A549 (cell line): ENCODE results near the gene ESYT3. TPM values are rescaled to one million over a fixed set of nuclear protein-coding genes. Genes with fewer than 3 reads are reported as not detected.

Experiments used
- ATAC-seq, 2 experiments: fragments of 200-7000 bp in 1 of 2; fragments of >200 bp in 1 of 2; cut with Nextera tagmentation in 1 of 2; cut with Tn5 transposase in 1 of 2; 3 replicates each; pipeline versions ENCODE4 v1.8.0 to v1.9.1; 2018 to 2020; ENCODE audit warnings: mild to moderate bottlenecking in 1 of 2, moderate library complexity in 1 of 2
- CTCF ChIA-PET: fragments of 300-600 bp; sonication (Branson Sonifier 250); formaldehyde crosslinking; extraction: SDS; loops from one replicate; lab custom pipeline; 2021; ENCODE audit warnings: antibody characterized with exemption, inconsistent platforms; lab: Yijun Ruan, JAX
- POLR2A ChIA-PET: fragments of 350-600 bp; formaldehyde crosslinking; extraction: SDS; loops from one replicate; lab custom pipeline; 2021; ENCODE audit warnings: antibody characterized with exemption, inconsistent platforms; lab: Yijun Ruan, JAX
- DNase-seq, 2 experiments: peaks; one replicate each; pipeline versions ENCODE4 v3.0.0 to v3.0.0-alpha.2; 2011 to 2016; ENCODE audit warnings: low read depth in 1 of 2, low spot score in 1 of 2
- FAIRE-seq: peaks from 2 replicates; lab custom pipeline; 2011; peaks lifted over from hg19 to GRCh38; lab: Jason Lieb, UNC
- H3K27ac ChIP-seq, 2 experiments: fragments of >200 bp; sonication (Bioruptor Twin); formaldehyde crosslinking; 3 replicates each; pipeline ENCODE4 v1.5.1; 2016 to 2017
- H3K4me1 ChIP-seq: fragments of >200 bp; sonication (Bioruptor Twin); formaldehyde crosslinking; 3 replicates; pipeline ENCODE4 v1.6.1; 2016
- H3K4me2 ChIP-seq: fragments of >200 bp; sonication (Bioruptor Twin); formaldehyde crosslinking; 3 replicates; pipeline ENCODE4 v1.6.1; 2016
- H3K4me3 ChIP-seq: fragments of >200 bp; sonication (Bioruptor Twin); formaldehyde crosslinking; 3 replicates; pipeline ENCODE4 v1.5.1; 2016
- H3K9me3 ChIP-seq: fragments of >200 bp; sonication (Bioruptor Twin); formaldehyde crosslinking; 3 replicates; pipeline ENCODE4 v1.6.1; 2016
- CBX2 ChIP-seq: fragments of 200-600 bp; sonication (generic); IDR thresholded peaks from 2 replicates; pipeline ENCODE4 v1.6.1; 2016; ENCODE audit warnings: low read depth, mild to moderate bottlenecking, borderline replicate concordance
- CBX8 ChIP-seq: fragments of 200-600 bp; sonication (generic); IDR thresholded peaks from 2 replicates; pipeline ENCODE4 v1.6.1; 2016
- CHD4 ChIP-seq: fragments of 200-600 bp; sonication (generic); IDR thresholded peaks from 2 replicates; pipeline ENCODE4 v1.6.1; 2016; ENCODE audit warnings: antibody characterized with exemption, mild to moderate bottlenecking, borderline replicate concordance
- EHF ChIP-seq: fragments of 250-450 bp; sonication (Bioruptor Pico); IDR thresholded peaks from 2 replicates; pipeline ENCODE4 v1.5.0; 2020; ENCODE audit warnings: mild to moderate bottlenecking
- EHMT2 ChIP-seq: fragments of 200-600 bp; sonication (generic); IDR thresholded peaks from 2 replicates; pipeline ENCODE4 v1.6.1; 2016; ENCODE audit warnings: antibody characterized with exemption, low read depth, mild to moderate bottlenecking, moderate library complexity
- EP300 ChIP-seq, 2 experiments: fragments of >200 bp; sonication (Bioruptor Twin); formaldehyde crosslinking; IDR thresholded peaks; 2 replicates in 1 of 2; 3 replicates in 1 of 2; pipeline ENCODE4 v1.6.1; 2016 to 2017
- FOSB ChIP-seq: fragments of 250-450 bp; sonication (Bioruptor Pico); IDR thresholded peaks from 2 replicates; pipeline ENCODE4 v1.5.0; 2020; ENCODE audit warnings: mild to moderate bottlenecking, moderate library complexity
- FOSL2 ChIP-seq, 2 experiments: fragments of 450-650 bp in 1 of 2; fragments of >200 bp in 1 of 2; sonication (Bioruptor Twin) in 1 of 2; formaldehyde crosslinking; IDR thresholded peaks; 2 replicates each; pipeline versions ENCODE4 v1.5.0 to v1.6.1; 2016 to 2020; ENCODE audit warnings: mild to moderate bottlenecking in 1 of 2, moderate library complexity in 1 of 2
- FOXS1 ChIP-seq: fragments of 250-450 bp; sonication (Bioruptor Pico); IDR thresholded peaks from 2 replicates; pipeline ENCODE4 v1.5.0; 2020; ENCODE audit warnings: mild to moderate bottlenecking, moderate library complexity
- GATA3 ChIP-seq: IDR thresholded peaks from 2 replicates; pipeline ENCODE4 v1.6.1; 2012; ENCODE audit warnings: borderline replicate concordance
- HDAC2 ChIP-seq: fragments of 200-600 bp; sonication (generic); IDR thresholded peaks from 2 replicates; pipeline ENCODE4 v1.6.1; 2016
- HOXB13 ChIP-seq: fragments of 250-450 bp; sonication (Bioruptor Pico); IDR thresholded peaks from 2 replicates; pipeline ENCODE4 v1.5.0; 2020; ENCODE audit warnings: low read depth, mild to moderate bottlenecking, moderate library complexity
- JUNB ChIP-seq: fragments of >200 bp; sonication (Bioruptor Twin); formaldehyde crosslinking; IDR thresholded peaks from 2 replicates; pipeline ENCODE4 v1.6.1; 2016
- MAFK ChIP-seq: fragments of 450-650 bp; IDR thresholded peaks from 2 replicates; pipeline ENCODE4 v1.6.1; 2014; ENCODE audit not compliant: partially characterized antibody
- NR3C1 ChIP-seq: fragments of >200 bp; sonication (Bioruptor Twin); formaldehyde crosslinking; IDR thresholded peaks from 3 replicates; pipeline ENCODE4 v1.6.1; 2017
- PHF8 ChIP-seq: fragments of 200-600 bp; sonication (generic); IDR thresholded peaks from 2 replicates; pipeline ENCODE4 v1.6.1; 2016; ENCODE audit warnings: low read depth, mild to moderate bottlenecking, antibody characterized with exemption, moderate library complexity, borderline replicate concordance
- POLR2A ChIP-seq: IDR thresholded peaks from 2 replicates; pipeline ENCODE4 v1.6.1; 2012; ENCODE audit warnings: mild to moderate bottlenecking, low read length
- RARB ChIP-seq: fragments of 250-450 bp; sonication (Bioruptor Pico); IDR thresholded peaks from 2 replicates; pipeline ENCODE4 v1.8.0; 2021; ENCODE audit warnings: mild to moderate bottlenecking, moderate library complexity
- RCOR1 ChIP-seq: fragments of 150-350 bp; IDR thresholded peaks from 2 replicates; pipeline ENCODE4 v1.6.1; 2014; ENCODE audit warnings: antibody characterized with exemption, low read length, low read depth
- RFX5 ChIP-seq: fragments of 450-650 bp; IDR thresholded peaks from 2 replicates; pipeline ENCODE4 v1.7.1; 2014; ENCODE audit warnings: antibody characterized with exemption, mild to moderate bottlenecking, moderate library complexity
- SMC3 ChIP-seq: fragments of >200 bp; sonication (Bioruptor Twin); formaldehyde crosslinking; IDR thresholded peaks from 3 replicates; pipeline ENCODE4 v1.6.1; 2018; ENCODE audit warnings: inconsistent platforms
- SREBF2 ChIP-seq: fragments of 450-650 bp; IDR thresholded peaks from 2 replicates; pipeline ENCODE4 v1.6.1; 2014; ENCODE audit warnings: mild to moderate bottlenecking, moderate library complexity
- TFCP2L1 ChIP-seq: fragments of 250-450 bp; sonication (Bioruptor Pico); IDR thresholded peaks from 2 replicates; pipeline ENCODE4 v1.5.0; 2021; ENCODE audit warnings: mild to moderate bottlenecking
- WGBS: methylation state at CpG from one replicate; pipeline ENCODE4 v1.1.6; 2017; ENCODE audit errors: missing lambda C conversion rate; 5-methylcytosine and 5-hydroxymethylcytosine counted together
- polyA plus RNA-seq, 4 experiments: library from polyadenylated mRNA; depleted of rRNA in 3 of 4; stranded (reverse); fragments of >200 nt; fragmentation: RNase III in 1 of 4; extraction: RNeasy Plus Mini Kit Qiagen cat#74134 plus additional on column Dnase treatment in 1 of 4; gene quantifications; 2 replicates in 3 of 4; 3 replicates in 1 of 4; pipeline ENCODE4 v1.2.3, GENCODE V29; 2011 to 2017
- TF ChIP-seq, protein P1 (sequence below): fragments of 250-450 bp; sonication (Bioruptor Pico); IDR thresholded peaks from 2 replicates; pipeline ENCODE4 v1.5.0; 2021; ENCODE audit warnings: mild to moderate bottlenecking, moderate library complexity, borderline replicate concordance
- TF ChIP-seq, protein P2 (sequence below): fragments of 150-350 bp; IDR thresholded peaks from 2 replicates; pipeline ENCODE4 v1.6.1; 2014; ENCODE audit warnings: low read depth, mild to moderate bottlenecking, low read length
- TF ChIP-seq, protein P3 (sequence below): fragments of 450-650 bp; IDR thresholded peaks from 2 replicates; pipeline ENCODE4 v1.6.1; 2014; ENCODE audit warnings: antibody characterized with exemption
- TF ChIP-seq, protein P4 (sequence below): IDR thresholded peaks from 2 replicates; pipeline ENCODE4 v1.6.1; 2012; ENCODE audit warnings: low read depth, borderline replicate concordance

The ESYT3 gene
- polyA plus RNA-seq, 2 of the 4 experiments (the other 2 are of a cell fraction): 0.92 to 1.7 TPM

DNA sequence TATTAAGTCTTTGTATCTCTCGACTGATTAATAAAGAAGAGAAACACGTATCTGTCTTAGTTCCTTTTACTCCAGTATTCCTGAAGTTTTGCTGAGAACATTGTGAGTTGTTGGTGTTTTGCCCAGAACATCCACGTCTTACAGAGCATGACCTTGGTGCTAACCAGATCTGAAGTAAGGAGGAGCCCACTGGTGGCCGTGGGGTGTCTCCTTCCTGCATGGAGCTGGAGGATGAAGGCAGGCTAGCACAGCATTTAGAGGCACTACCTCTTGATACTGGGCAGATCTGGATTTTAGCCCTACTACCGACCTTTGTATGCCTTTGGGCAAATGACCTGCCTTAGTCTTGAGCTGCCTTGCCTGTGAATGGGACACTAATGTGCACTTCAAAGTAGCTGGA is 28.9 kb upstream of the ESYT3 start:
- ATAC-seq (no peak), DNase-seq (no peak), FAIRE-seq (no peak)
- TF ChIP-seq HDAC2 (no peak), CBX8 (no peak), POLR2A (no peak), EHMT2 (no peak), RARB (CRISPR knock-in tag) (no peak), HOXB13 (CRISPR knock-in tag) (no peak), RCOR1 (no peak), SMC3 (no peak), MAFK (no peak), JUNB (no peak), NR3C1 (no peak)
- CTCF ChIA-PET: interaction anchor here (1.0 to 4.3 kb wide), 2 partner anchors 12 to 518 kb away, joined by 3 to 24 read pairs; no protein-coding TSS in a partner anchor
- no peak overlapping the region for H3K4me2 ChIP-seq
- WGBS: 71% methylated on average over 3 of the region's 5 CpGs
- H3K9me3 ChIP-seq: no peaks in the 10 kb centered on the region
- H3K27ac ChIP-seq: no peak overlapping the region
- H3K4me1 ChIP-seq: no peaks in the 10 kb centered on the region
- H3K4me3 ChIP-seq: no peak overlapping the region
- POLR2A ChIA-PET: no interaction called here

DNA sequence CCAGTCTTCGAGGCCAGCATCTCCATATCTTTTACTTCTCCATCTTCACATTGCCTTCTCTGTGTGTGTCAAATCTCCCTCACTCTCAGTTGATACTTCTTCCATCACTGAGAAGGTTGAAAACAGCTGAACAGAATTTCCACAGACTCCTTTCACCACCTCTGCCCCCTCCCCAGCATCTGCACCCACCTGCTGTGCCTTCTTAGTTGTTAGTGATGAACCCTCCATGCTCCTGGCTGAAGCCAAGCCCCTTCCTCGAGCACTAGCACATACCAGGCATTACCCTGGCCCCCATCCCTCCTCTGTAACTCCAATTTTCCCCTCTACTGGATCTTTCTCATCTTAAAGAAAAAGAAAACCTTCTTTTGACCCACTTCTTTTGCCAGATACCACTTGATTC is 27.8 kb upstream of the ESYT3 start:
- no peak for TF ChIP-seq PHF8
- TF ChIP-seq, protein P1, sequence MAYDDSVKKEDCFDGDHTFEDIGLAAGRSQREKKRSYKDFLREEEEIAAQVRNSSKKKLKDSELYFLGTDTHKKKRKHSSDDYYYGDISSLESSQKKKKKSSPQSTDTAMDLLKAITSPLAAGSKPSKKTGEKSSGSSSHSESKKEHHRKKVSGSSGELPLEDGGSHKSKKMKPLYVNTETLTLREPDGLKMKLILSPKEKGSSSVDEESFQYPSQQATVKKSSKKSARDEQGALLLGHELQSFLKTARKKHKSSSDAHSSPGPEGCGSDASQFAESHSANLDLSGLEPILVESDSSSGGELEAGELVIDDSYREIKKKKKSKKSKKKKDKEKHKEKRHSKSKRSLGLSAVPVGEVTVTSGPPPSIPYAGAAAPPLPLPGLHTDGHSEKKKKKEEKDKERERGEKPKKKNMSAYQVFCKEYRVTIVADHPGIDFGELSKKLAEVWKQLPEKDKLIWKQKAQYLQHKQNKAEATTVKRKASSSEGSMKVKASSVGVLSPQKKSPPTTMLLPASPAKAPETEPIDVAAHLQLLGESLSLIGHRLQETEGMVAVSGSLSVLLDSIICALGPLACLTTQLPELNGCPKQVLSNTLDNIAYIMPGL (CRISPR knock-in tag): no peak
- no peak for TF ChIP-seq POLR2A
- TF ChIP-seq FOSB (CRISPR knock-in tag): no peak
- TF ChIP-seq EHMT2: no peak
- no peak for TF ChIP-seq GATA3
- TF ChIP-seq, protein P2, sequence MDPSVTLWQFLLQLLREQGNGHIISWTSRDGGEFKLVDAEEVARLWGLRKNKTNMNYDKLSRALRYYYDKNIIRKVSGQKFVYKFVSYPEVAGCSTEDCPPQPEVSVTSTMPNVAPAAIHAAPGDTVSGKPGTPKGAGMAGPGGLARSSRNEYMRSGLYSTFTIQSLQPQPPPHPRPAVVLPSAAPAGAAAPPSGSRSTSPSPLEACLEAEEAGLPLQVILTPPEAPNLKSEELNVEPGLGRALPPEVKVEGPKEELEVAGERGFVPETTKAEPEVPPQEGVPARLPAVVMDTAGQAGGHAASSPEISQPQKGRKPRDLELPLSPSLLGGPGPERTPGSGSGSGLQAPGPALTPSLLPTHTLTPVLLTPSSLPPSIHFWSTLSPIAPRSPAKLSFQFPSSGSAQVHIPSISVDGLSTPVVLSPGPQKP: no peak
- no peak for TF ChIP-seq CHD4
- no peak for TF ChIP-seq FOXS1 (CRISPR knock-in tag)
- TF ChIP-seq FOSL2 (IDR thresholded peaks at IDR 0.05): no peak
- no peak for TF ChIP-seq FOSL2 (CRISPR knock-in tag; IDR thresholded peaks at IDR 0.05)
- no peak for TF ChIP-seq HOXB13 (CRISPR knock-in tag)
- no peak for TF ChIP-seq MAFK
- TF ChIP-seq CBX2: no peak
- TF ChIP-seq, protein P3, sequence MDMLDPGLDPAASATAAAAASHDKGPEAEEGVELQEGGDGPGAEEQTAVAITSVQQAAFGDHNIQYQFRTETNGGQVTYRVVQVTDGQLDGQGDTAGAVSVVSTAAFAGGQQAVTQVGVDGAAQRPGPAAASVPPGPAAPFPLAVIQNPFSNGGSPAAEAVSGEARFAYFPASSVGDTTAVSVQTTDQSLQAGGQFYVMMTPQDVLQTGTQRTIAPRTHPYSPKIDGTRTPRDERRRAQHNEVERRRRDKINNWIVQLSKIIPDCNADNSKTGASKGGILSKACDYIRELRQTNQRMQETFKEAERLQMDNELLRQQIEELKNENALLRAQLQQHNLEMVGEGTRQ: no peak
- TF ChIP-seq EP300 (IDR thresholded peaks at IDR 0.05): no peak
- no peak for TF ChIP-seq EHF (CRISPR knock-in tag)
- TF ChIP-seq, protein P4, sequence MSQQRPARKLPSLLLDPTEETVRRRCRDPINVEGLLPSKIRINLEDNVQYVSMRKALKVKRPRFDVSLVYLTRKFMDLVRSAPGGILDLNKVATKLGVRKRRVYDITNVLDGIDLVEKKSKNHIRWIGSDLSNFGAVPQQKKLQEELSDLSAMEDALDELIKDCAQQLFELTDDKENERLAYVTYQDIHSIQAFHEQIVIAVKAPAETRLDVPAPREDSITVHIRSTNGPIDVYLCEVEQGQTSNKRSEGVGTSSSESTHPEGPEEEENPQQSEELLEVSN: no peak
- TF ChIP-seq TFCP2L1 (CRISPR knock-in tag): no peak
- no peak for TF ChIP-seq RFX5
- TF ChIP-seq SREBF2: no peak
- Histone ChIP-seq H3K27ac (no peak overlapping the region), H3K4me1 (no peaks in the 10 kb centered on the region), H3K4me2 (no peak overlapping the region), H3K4me3 (no peak overlapping the region), H3K9me3 (no peaks in the 10 kb centered on the region)
- no peak for FAIRE-seq
- CTCF ChIA-PET: interaction anchor here (4.3 kb wide), 1 partner anchor 11 kb away, joined by 24 read pairs; no protein-coding TSS in a partner anchor
- 15% methylated on average over 2 of the region's 2 CpGs for WGBS
- DNase-seq: no peak
- ATAC-seq: no peak
- POLR2A ChIA-PET: no interaction called here
